OCI-LY3 (cell line): ENCODE data around the gene MTUS2.

Experiments
- CTCF ChIP-seq: fragments of 200-600, 300-600 bp; sonication (generic); IDR thresholded peaks from 2 replicates; pipeline ENCODE4 v1.5.1; 2014; ENCODE audit warnings: antibody characterized with exemption, low read length, low read depth
- EZH2phosphoT487 ChIP-seq: fragments of 200-600 bp; shearing (Covaris generic); IDR thresholded peaks from 2 replicates; pipeline ENCODE4 v1.6.1; 2018; ENCODE audit warnings: antibody characterized with exemption, mixed run types, low read depth

- no peak for TF ChIP-seq CTCF
- no peak for TF ChIP-seq EZH2phosphoT487
These were observed 619.7 kb downstream of the MTUS2 start for GRCh38 chr13:29439601-29440388.
